ENCODE measurements around the gene CGB8. TPM values are rescaled to one million over a fixed set of nuclear protein-coding genes. Genes with fewer than 3 reads are reported as not detected.
"Not testable (repeated sequence)": the region's sequence is repeated elsewhere in the genome, so short reads cannot be mapped to it uniquely, and the experiment has no call there.

CGB8 gene
- total RNA-seq, 2 donors from 2014 or later = not detected

GRCh38 chr19:49043548-49043947 lies 5.4 kb downstream of the CGB8 start, which contains the start of gene CGB5:
Gene CGB5 (plus strand): TSS chr19:49043848. CDS start chr19:49044210, 362 bp downstream.
- H3K4me1 Mint-ChIP-seq; H3K4me1 ChIP-seq (ENCODE audit: control insufficient read depth, insufficient read depth, low read length); H3K4me3 ChIP-seq (ENCODE audit: low read length); H3K27me3 ChIP-seq (ENCODE audit: control insufficient read depth, insufficient read depth, low read length, poor library complexity, severe bottlenecking); H3K9ac ChIP-seq (ENCODE audit: extremely low read depth, low read length, poor library complexity, severe bottlenecking); H3K9me3 ChIP-seq (ENCODE audit: control insufficient read depth, low read length); DNase-seq; H3K27me3 Mint-ChIP-seq (ENCODE audit: insufficient read depth); H3K27ac ChIP-seq (ENCODE audit: low read depth, low read length); H3K36me3 ChIP-seq (ENCODE audit: control insufficient read depth, insufficient read depth, low read length); H3K36me3 Mint-ChIP-seq (ENCODE audit: low read depth); H3K9me3 Mint-ChIP-seq; H3K4me3 Mint-ChIP-seq; H3K27ac Mint-ChIP-seq: not testable (repeated sequence)
- 89% methylated on average over 7 to 12 of the region's 15 CpGs for WGBS, 2 experiments (ENCODE audit: insufficient coverage in 1 of 2, insufficient read length in 1 of 2)

GRCh38 chr19:49042666-49043065 lies 6.2 kb downstream of the CGB8 start:
- H3K9ac ChIP-seq (ENCODE audit: extremely low read depth, low read length, poor library complexity, severe bottlenecking); H3K4me3 Mint-ChIP-seq; H3K4me1 ChIP-seq (ENCODE audit: control insufficient read depth, insufficient read depth, low read length); H3K27me3 ChIP-seq (ENCODE audit: control insufficient read depth, insufficient read depth, low read length, poor library complexity, severe bottlenecking); H3K9me3 Mint-ChIP-seq; H3K27ac ChIP-seq (ENCODE audit: low read depth, low read length); H3K4me1 Mint-ChIP-seq; H3K27me3 Mint-ChIP-seq (ENCODE audit: insufficient read depth); H3K4me3 ChIP-seq (ENCODE audit: low read length); DNase-seq; H3K36me3 ChIP-seq (ENCODE audit: control insufficient read depth, insufficient read depth, low read length); H3K27ac Mint-ChIP-seq; H3K9me3 ChIP-seq (ENCODE audit: control insufficient read depth, low read length); H3K36me3 Mint-ChIP-seq (ENCODE audit: low read depth): not testable (repeated sequence)
- 83% methylated on average over 1 of the region's 4 CpGs; no CpG with 5 or more reads in 1 of the 2 experiments for WGBS, 2 experiments (ENCODE audit: insufficient coverage in 1 of 2, insufficient read length in 1 of 2)

DNA sequence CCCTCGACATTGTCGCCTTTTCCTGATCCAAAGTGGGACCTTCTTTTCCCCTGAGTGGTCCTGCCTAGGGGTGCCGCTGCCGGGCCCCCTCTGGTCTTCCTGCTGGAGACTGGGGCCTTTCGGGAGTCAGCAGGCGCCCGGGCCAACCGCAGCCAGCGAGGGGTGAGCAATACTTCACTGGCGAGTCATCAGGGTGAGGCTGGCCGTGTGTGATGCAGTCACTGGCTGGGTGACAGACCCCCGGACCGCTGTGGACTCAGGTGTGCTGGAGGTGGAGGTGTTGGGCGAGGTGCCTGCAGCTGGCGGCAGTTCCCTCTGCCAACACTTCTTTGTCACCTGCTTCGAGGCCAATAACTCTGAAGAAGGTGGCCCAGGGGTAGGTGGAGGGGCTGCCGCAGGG lies 6.7 kb downstream of the CGB8 start:
- Mint-ChIP-seq H3K4me3 (no peak overlapping the region), H3K27ac (no peak overlapping the region), H3K9me3 (no peaks in the 10 kb centered on the region), H3K4me1 (no peaks in the 10 kb centered on the region), H3K36me3 (ENCODE audit: low read depth) (no peaks in the 10 kb centered on the region), H3K27me3 (ENCODE audit: insufficient read depth) (peaks cover 8% of the 10 kb centered on the region)
- Histone ChIP-seq H3K4me3 (ENCODE audit: low read length) (no peak overlapping the region), H3K36me3 (ENCODE audit: control insufficient read depth, insufficient read depth, low read length) (no peaks in the 10 kb centered on the region), H3K27me3 (ENCODE audit: control insufficient read depth, insufficient read depth, low read length, poor library complexity, severe bottlenecking) (no peaks in the 10 kb centered on the region), H3K9ac (ENCODE audit: extremely low read depth, low read length, poor library complexity, severe bottlenecking) (no peak overlapping the region), H3K27ac (ENCODE audit: low read depth, low read length) (no peak overlapping the region), H3K4me1 (ENCODE audit: control insufficient read depth, insufficient read depth, low read length) (no peaks in the 10 kb centered on the region), H3K9me3 (ENCODE audit: control insufficient read depth, low read length) (no peaks in the 10 kb centered on the region)
- 80 to 84% methylated on average over 6 to 17 of the region's 17 CpGs for WGBS, 2 experiments (ENCODE audit: insufficient coverage in 1 of 2, insufficient read length in 1 of 2)
- peak; percentile 63 for DNase-seq
- TF ChIP-seq, protein P1, sequence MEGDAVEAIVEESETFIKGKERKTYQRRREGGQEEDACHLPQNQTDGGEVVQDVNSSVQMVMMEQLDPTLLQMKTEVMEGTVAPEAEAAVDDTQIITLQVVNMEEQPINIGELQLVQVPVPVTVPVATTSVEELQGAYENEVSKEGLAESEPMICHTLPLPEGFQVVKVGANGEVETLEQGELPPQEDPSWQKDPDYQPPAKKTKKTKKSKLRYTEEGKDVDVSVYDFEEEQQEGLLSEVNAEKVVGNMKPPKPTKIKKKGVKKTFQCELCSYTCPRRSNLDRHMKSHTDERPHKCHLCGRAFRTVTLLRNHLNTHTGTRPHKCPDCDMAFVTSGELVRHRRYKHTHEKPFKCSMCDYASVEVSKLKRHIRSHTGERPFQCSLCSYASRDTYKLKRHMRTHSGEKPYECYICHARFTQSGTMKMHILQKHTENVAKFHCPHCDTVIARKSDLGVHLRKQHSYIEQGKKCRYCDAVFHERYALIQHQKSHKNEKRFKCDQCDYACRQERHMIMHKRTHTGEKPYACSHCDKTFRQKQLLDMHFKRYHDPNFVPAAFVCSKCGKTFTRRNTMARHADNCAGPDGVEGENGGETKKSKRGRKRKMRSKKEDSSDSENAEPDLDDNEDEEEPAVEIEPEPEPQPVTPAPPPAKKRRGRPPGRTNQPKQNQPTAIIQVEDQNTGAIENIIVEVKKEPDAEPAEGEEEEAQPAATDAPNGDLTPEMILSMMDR (conservative IDR thresholded peaks at IDR 0.05) = no peak

- H3K9ac ChIP-seq (ENCODE audit: extremely low read depth, low read length, poor library complexity, severe bottlenecking); H3K27ac Mint-ChIP-seq; H3K36me3 ChIP-seq (ENCODE audit: control insufficient read depth, insufficient read depth, low read length); H3K27me3 ChIP-seq (ENCODE audit: control insufficient read depth, insufficient read depth, low read length, poor library complexity, severe bottlenecking); H3K9me3 ChIP-seq (ENCODE audit: control insufficient read depth, low read length); H3K27ac ChIP-seq (ENCODE audit: low read depth, low read length); H3K4me1 Mint-ChIP-seq; H3K4me3 ChIP-seq (ENCODE audit: low read length); H3K36me3 Mint-ChIP-seq (ENCODE audit: low read depth); H3K9me3 Mint-ChIP-seq; H3K4me1 ChIP-seq (ENCODE audit: control insufficient read depth, insufficient read depth, low read length); H3K4me3 Mint-ChIP-seq; DNase-seq: not testable (repeated sequence)
- H3K27me3 Mint-ChIP-seq (ENCODE audit: insufficient read depth) = peaks cover 15% of the 10 kb centered on the region
- WGBS, 2 experiments (ENCODE audit: insufficient coverage in 1 of 2, insufficient read length in 1 of 2) = 75 to 100% methylated on average over 1 to 2 of the region's 9 CpGs
These were observed 9.2 kb downstream of the CGB8 start for GRCh38 chr19:49039736-49040135.

GRCh38 chr19:49038557-49039276 lies 10.2 kb downstream of the CGB8 start:
- not testable (repeated sequence) for H3K9ac ChIP-seq (ENCODE audit: extremely low read depth, low read length, poor library complexity, severe bottlenecking); H3K27ac Mint-ChIP-seq; H3K9me3 Mint-ChIP-seq; H3K27ac ChIP-seq (ENCODE audit: low read depth, low read length); H3K36me3 Mint-ChIP-seq (ENCODE audit: low read depth); H3K4me3 ChIP-seq (ENCODE audit: low read length); H3K27me3 ChIP-seq (ENCODE audit: control insufficient read depth, insufficient read depth, low read length, poor library complexity, severe bottlenecking); H3K4me1 ChIP-seq (ENCODE audit: control insufficient read depth, insufficient read depth, low read length); H3K4me3 Mint-ChIP-seq; H3K36me3 ChIP-seq (ENCODE audit: control insufficient read depth, insufficient read depth, low read length); H3K9me3 ChIP-seq (ENCODE audit: control insufficient read depth, low read length); H3K4me1 Mint-ChIP-seq; DNase-seq
- 83 to 86% methylated on average over 18 to 26 of the region's 26 CpGs for WGBS, 2 experiments (ENCODE audit: insufficient coverage in 1 of 2, insufficient read length in 1 of 2)
- H3K27me3 Mint-ChIP-seq (ENCODE audit: insufficient read depth) = peaks cover 15% of the 10 kb centered on the region

DNA sequence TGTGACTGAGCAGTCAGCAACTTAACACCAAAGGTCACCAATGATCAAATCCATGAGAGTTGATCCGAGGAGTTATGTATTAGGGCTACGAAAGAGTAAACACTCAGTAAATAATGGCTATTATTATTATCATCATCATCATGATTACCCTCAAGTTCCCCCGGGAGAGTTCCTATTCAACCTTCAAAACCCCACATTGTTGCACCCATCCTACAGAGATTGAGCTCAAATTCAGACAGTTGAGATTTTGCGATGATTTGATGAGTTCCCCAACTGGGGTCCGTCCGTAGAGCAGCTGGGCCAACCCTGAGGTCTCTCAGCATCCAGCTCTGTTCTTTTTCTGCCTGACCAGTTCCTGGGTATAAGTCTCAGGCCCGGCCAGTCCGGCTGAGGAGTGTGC lies 10.8 kb downstream of the CGB8 start:
- not testable (repeated sequence) for H3K9me3 Mint-ChIP-seq; H3K4me1 ChIP-seq (ENCODE audit: control insufficient read depth, insufficient read depth, low read length); H3K9me3 ChIP-seq (ENCODE audit: control insufficient read depth, low read length); H3K4me3 Mint-ChIP-seq; H3K27ac Mint-ChIP-seq; DNase-seq; H3K36me3 Mint-ChIP-seq (ENCODE audit: low read depth); H3K4me1 Mint-ChIP-seq; H3K9ac ChIP-seq (ENCODE audit: extremely low read depth, low read length, poor library complexity, severe bottlenecking); H3K36me3 ChIP-seq (ENCODE audit: control insufficient read depth, insufficient read depth, low read length); H3K27me3 ChIP-seq (ENCODE audit: control insufficient read depth, insufficient read depth, low read length, poor library complexity, severe bottlenecking); H3K4me3 ChIP-seq (ENCODE audit: low read length); H3K27ac ChIP-seq (ENCODE audit: low read depth, low read length)
- 97 to 100% methylated on average over 1 to 4 of the region's 8 CpGs for WGBS, 2 experiments (ENCODE audit: insufficient coverage in 1 of 2, insufficient read length in 1 of 2)
- peaks cover 13% of the 10 kb centered on the region for H3K27me3 Mint-ChIP-seq (ENCODE audit: insufficient read depth)
